Measurements from ENCODE around the gene TARS3. TPM values are rescaled to one million over a fixed set of nuclear protein-coding genes. Genes with fewer than 3 reads are reported as not detected.

The TARS3 gene
- total and polyA plus RNA-seq, 3 experiments from 2014 or later, result 10.0 to 17.7 (median 10.7) TPM

DNA sequence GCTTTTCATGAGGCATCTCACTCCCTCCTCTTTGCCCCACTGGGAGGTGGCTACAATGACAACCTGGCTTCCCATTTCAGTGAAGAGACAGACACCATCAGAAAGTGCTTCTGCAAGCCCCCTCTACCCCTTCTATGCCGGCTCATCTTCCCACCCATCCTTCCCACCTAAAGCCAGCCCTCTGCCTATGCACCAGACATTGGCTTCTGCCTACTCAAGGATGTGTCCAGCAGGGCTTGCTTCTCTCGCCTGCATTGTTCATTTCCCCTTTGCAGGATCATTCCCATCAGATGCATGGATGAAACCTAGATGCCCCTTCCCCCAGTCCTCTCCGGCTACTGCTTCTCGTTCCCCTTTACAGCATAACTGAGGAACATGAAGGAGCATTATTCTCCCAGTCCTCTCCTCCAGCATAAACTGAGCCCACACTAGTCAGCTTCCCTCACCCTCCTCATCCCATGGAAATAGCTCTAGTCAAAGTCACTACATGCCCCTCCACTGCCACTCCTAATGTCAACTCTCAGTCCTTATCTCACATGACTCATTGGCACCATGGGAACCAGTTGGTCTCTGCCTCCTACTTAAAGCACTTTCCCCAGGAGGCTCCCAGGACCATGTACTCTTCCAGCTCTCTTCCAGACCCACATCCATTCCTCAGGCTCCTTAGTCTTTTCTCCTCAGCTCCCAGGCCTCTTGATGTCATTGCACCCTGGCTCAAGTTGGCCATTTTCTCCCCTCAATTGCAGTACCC lies 120.0 kb downstream of the TARS3 start:
- peaks cover 15 to 46% of the 10 kb centered on the region in 2 donors for H3K27me3 Mint-ChIP-seq
- H3K4me1 Mint-ChIP-seq, result no peaks in the 10 kb centered on the region
- H3K4me1 ChIP-seq (ENCODE audit: insufficient read depth, low read length), result no peaks in the 10 kb centered on the region
- no peak overlapping the region for H3K27ac ChIP-seq (ENCODE audit: low read depth, low read length)
- peaks cover 4% of the 10 kb centered on the region for H3K27me3 ChIP-seq (ENCODE audit: insufficient read depth, low read length, poor library complexity, severe bottlenecking)
- H3K4me3 Mint-ChIP-seq, result no peak overlapping the region
- no peak for DNase-seq
- H3K9me3 ChIP-seq (ENCODE audit: low read length), result no peaks in the 10 kb centered on the region
- CTCF ChIA-PET, result no interaction called here
- H3K4me3 ChIP-seq (ENCODE audit: low read length), result no peak overlapping the region
- H3K9me3 Mint-ChIP-seq, result peaks cover 0 to 5% (median 3%) of the 10 kb centered on the region in 5 donors
- H3K27ac Mint-ChIP-seq, result no peak overlapping the region
- POLR2A ChIA-PET, result no interaction called here
- H3K36me3 ChIP-seq (ENCODE audit: insufficient read depth, low read length), result no peaks in the 10 kb centered on the region
- H3K36me3 Mint-ChIP-seq, result peaks cover 0 to 6% (median 0%) of the 10 kb centered on the region in 3 donors

Other genes with a start within 250 kb of the TARS3 start
- under 1 TPM; 0.74 to 0.95 TPM for gene PCSK6, start 234.8 kb downstream of the TARS3 start, total RNA-seq
- 1.7 TPM for gene PCSK6, start 234.8 kb downstream of the TARS3 start, polyA plus RNA-seq
- gene TM2D3, start 72.1 kb downstream of the TARS3 start, total RNA-seq, result 10 to 100 TPM; 63.5 to 68.0 TPM
- gene TM2D3, start 72.1 kb downstream of the TARS3 start, polyA plus RNA-seq, result 35.8 TPM
- not detected for gene OR4F6, start 79.0 kb upstream of the TARS3 start, total RNA-seq
- gene OR4F6, start 79.0 kb upstream of the TARS3 start, polyA plus RNA-seq, result not detected
- gene OR4F15, start 87.7 kb upstream of the TARS3 start, total RNA-seq, result not detected
- gene OR4F15, start 87.7 kb upstream of the TARS3 start, polyA plus RNA-seq, result not detected